Suppressor macrophage treated with lipopolysaccharide for 4 hours (primary cell): ENCODE data around the gene PGAM4.
"Not testable (repeated sequence)": the region's sequence is repeated elsewhere in the genome, so short reads cannot be mapped to it uniquely, and the experiment has no call there.

Experiments
- DNase-seq: peaks from one replicate; pipeline ENCODE4 v3.0.0-alpha.2; 2020

Gene PGAM4

GRCh38 chrX:77924320-77924859 is 45.0 kb downstream of the PGAM4 start:
- DNase-seq: no peak

GRCh38 chrX:77922787-77923186 is 46.7 kb downstream of the PGAM4 start:
- DNase-seq: no peak

GRCh38 chrX:77919370-77919769 is 50.1 kb downstream of the PGAM4 start:
- not testable (repeated sequence) for DNase-seq

GRCh38 chrX:77918568-77918967 is 50.9 kb downstream of the PGAM4 start:
- DNase-seq: peak; percentile 40
